Choroid plexus epithelial cell (primary cell): ENCODE results near the gene BLMH.

Experiments used
- DNase-seq: peaks from one replicate; pipeline ENCODE4 v3.0.0-alpha.2; 2010; ENCODE audit warnings: low read depth
- H3K4me3 ChIP-seq: 2 replicates; pipeline ENCODE4 v1.5.1; 2011; ENCODE audit warnings: low read depth, mild to moderate bottlenecking, control low read depth, low read length, moderate library complexity
- CTCF ChIP-seq: conservative IDR thresholded peaks from 2 replicates; pipeline ENCODE4 v1.5.1; 2011; ENCODE audit warnings: low read depth, mild to moderate bottlenecking, control low read depth, inconsistent platforms, low read length, moderate library complexity

Gene BLMH

GRCh38 chr17:30199600-30199999 lies 92.1 kb downstream of the BLMH start:
- DNase-seq: no peak
- H3K4me3 ChIP-seq: no peak overlapping the region
- TF ChIP-seq CTCF: no peak
